Measurements from ENCODE around the gene TMEM266. TPM values are rescaled to one million over a fixed set of nuclear protein-coding genes. Genes with fewer than 3 reads are reported as not detected.

TMEM266 gene
- total RNA-seq, 5 donors from 2014 or later (not counting 1 experiment from before 2014, with no cell fraction given): 0.16 TPM; not detected in 4

DNA sequence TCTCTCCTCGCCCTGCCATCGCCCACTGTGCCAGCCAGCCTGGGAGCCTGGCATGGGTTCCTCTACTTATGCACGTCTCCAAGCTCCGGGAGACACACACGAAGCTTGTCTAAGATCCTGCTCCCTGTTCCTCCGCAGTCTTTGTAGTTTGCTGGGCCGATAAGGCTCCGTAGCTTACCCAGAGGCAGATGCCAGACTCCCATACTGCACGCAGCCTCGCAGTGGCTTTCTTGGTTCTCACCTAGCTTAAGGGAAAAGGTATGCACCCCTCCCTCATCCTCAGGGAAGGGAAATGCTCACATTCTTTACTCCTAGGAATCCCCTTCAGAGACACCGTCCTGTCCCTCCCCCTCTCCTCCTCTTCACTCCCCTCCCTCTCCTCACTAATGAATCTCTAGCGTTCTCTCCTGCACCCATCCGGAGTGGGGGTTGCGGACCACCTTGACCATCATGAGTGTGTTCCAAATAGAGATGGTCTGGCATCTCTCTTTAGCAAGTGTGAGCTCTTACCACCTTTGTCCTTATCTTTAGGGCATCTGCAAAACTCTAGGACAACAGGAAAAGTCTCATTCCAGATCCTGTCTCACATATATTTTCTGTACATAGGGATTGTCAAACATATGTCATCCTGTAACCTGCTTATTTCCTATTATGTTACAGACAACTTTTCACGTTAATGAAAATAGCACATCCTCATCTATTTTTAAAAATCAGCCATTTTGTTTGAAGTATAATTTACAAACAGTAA, 56.5 kb downstream of the TMEM266 start:
- no peaks in the 10 kb centered on the region for H3K4me1 ChIP-seq (ENCODE audit: control insufficient read depth in 1 of 2, extremely low read depth in 1 of 2, insufficient read depth in 2 of 2, low read length in 2 of 2)
- Mint-ChIP-seq H3K4me1 (no peaks in the 10 kb centered on the region), H3K27ac (no peak overlapping the region), H3K27me3 (peaks cover 20% of the 10 kb centered on the region in 2 donors), H3K4me3 (no peak overlapping the region), H3K9me3 (no peaks in the 10 kb centered on the region), H3K36me3 (no peaks in the 10 kb centered on the region)
- DNase-seq (no peak), ATAC-seq (replicated peaks in 1 of 4) (no peak)
- 71% methylated on average over 10 of the region's 15 CpGs for WGBS (ENCODE audit: insufficient coverage)
- POLR2A ChIA-PET: no interaction called here
- H3K9me3 ChIP-seq: no peaks in the 10 kb centered on the region
- H3K36me3 ChIP-seq (ENCODE audit: control insufficient read depth in 2 of 2, extremely low read depth in 1 of 2, insufficient read depth in 1 of 2, low read length in 1 of 2): no peaks in the 10 kb centered on the region
- no peak overlapping the region for H3K27ac ChIP-seq (ENCODE audit: low read length)
- CTCF ChIA-PET: no interaction called here
- no peak overlapping the region for H3K4me3 ChIP-seq (ENCODE audit: control insufficient read depth in 1 of 2, extremely low read depth in 1 of 2, low read length in 1 of 2)
- H3K27me3 ChIP-seq (replicated peaks in 1 of 2; ENCODE audit: control insufficient read depth in 2 of 2, extremely low read depth in 1 of 2, insufficient read depth in 2 of 2, low read length in 1 of 2): peaks cover 0 to 13% of the 10 kb centered on the region in 2 experiments

DNA sequence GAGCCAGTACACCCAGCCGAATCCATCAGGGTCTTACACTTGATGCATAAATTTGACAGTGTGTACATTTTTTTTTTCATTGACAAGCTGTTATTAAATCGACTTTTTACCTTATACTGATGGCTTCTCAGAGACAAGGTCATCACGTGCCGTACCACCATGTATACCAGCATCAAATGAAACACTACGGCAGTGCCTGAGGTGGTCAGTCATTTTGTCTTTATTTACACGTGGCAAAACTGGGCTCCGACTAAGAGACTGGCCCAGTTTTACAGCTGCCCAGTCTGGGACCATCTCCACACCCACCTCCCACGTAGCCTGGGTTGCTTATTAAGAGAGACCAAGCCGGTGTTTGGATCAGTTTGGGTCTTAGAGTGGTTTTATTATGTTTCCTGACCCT, 57.4 kb downstream of the TMEM266 start:
- H3K27ac Mint-ChIP-seq: no peak overlapping the region
- H3K4me1 Mint-ChIP-seq: no peaks in the 10 kb centered on the region
- Histone ChIP-seq H3K4me1 (ENCODE audit: control insufficient read depth in 1 of 2, extremely low read depth in 1 of 2, insufficient read depth in 2 of 2, low read length in 2 of 2) (no peaks in the 10 kb centered on the region), H3K27ac (ENCODE audit: low read length) (no peak overlapping the region), H3K9me3 (no peaks in the 10 kb centered on the region), H3K4me3 (ENCODE audit: control insufficient read depth in 1 of 2, extremely low read depth in 1 of 2, low read length in 1 of 2) (no peak overlapping the region), H3K27me3 (replicated peaks in 1 of 2; ENCODE audit: control insufficient read depth in 2 of 2, extremely low read depth in 1 of 2, insufficient read depth in 2 of 2, low read length in 1 of 2) (peaks cover 0 to 13% of the 10 kb centered on the region in 2 experiments), H3K36me3 (ENCODE audit: control insufficient read depth in 2 of 2, extremely low read depth in 1 of 2, insufficient read depth in 1 of 2, low read length in 1 of 2) (no peaks in the 10 kb centered on the region)
- no peak overlapping the region for H3K4me3 Mint-ChIP-seq
- peaks cover 14 to 15% of the 10 kb centered on the region in 2 donors for H3K27me3 Mint-ChIP-seq
- ChIA-PET POLR2A (no interaction called here), CTCF (interaction anchor here in 1 of 2 donors (0.6 kb wide), 1 partner anchor 134 kb away, joined by 5 read pairs; no protein-coding TSS in a partner anchor)
- H3K36me3 Mint-ChIP-seq: no peaks in the 10 kb centered on the region
- no peaks in the 10 kb centered on the region for H3K9me3 Mint-ChIP-seq
- WGBS (ENCODE audit: insufficient coverage): 90% methylated on average over 5 of the region's 9 CpGs
- ATAC-seq (replicated peaks in 1 of 4): no peak
- no peak for DNase-seq

DNA sequence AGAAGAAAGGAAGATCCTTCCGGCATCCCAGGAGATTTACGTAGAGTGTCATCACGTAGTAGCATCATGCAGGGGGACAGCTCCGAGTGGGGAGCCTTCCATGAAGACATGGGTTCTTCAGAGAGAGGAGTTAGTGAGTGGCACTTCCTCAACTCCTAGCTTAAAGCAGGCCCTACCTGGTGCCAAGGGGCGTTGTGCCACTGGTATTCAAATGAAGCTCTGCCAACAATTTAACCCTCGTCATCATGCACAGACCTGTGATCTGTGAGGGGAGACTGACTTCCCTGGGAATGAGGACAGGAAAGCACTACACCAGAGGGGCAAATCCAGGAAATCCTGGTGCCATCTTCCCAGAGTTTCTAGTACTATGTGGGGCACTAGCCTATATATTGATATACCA, 59.0 kb downstream of the TMEM266 start:
- H3K27me3 ChIP-seq (replicated peaks in 1 of 2; ENCODE audit: control insufficient read depth in 2 of 2, extremely low read depth in 1 of 2, insufficient read depth in 2 of 2, low read length in 1 of 2): peaks cover 0 to 13% of the 10 kb centered on the region in 2 experiments
- POLR2A ChIA-PET: no interaction called here
- H3K4me3 ChIP-seq (ENCODE audit: control insufficient read depth in 1 of 2, extremely low read depth in 1 of 2, low read length in 1 of 2): no peak overlapping the region
- CTCF ChIA-PET: no interaction called here
- no peak for ATAC-seq (replicated peaks in 1 of 4)
- Mint-ChIP-seq H3K27ac (no peak overlapping the region), H3K27me3 (peaks cover 15 to 24% of the 10 kb centered on the region in 2 donors), H3K36me3 (no peaks in the 10 kb centered on the region), H3K4me3 (no peak overlapping the region), H3K4me1 (no peaks in the 10 kb centered on the region), H3K9me3 (no peaks in the 10 kb centered on the region)
- H3K9me3 ChIP-seq: no peaks in the 10 kb centered on the region
- H3K36me3 ChIP-seq (ENCODE audit: control insufficient read depth in 2 of 2, extremely low read depth in 1 of 2, insufficient read depth in 1 of 2, low read length in 1 of 2): no peaks in the 10 kb centered on the region
- no peak for DNase-seq
- H3K4me1 ChIP-seq (ENCODE audit: control insufficient read depth in 1 of 2, extremely low read depth in 1 of 2, insufficient read depth in 2 of 2, low read length in 2 of 2): no peaks in the 10 kb centered on the region
- WGBS (ENCODE audit: insufficient coverage): no CpG with 5 or more reads among the region's 6 CpGs
- H3K27ac ChIP-seq (ENCODE audit: low read length): no peak overlapping the region

DNA sequence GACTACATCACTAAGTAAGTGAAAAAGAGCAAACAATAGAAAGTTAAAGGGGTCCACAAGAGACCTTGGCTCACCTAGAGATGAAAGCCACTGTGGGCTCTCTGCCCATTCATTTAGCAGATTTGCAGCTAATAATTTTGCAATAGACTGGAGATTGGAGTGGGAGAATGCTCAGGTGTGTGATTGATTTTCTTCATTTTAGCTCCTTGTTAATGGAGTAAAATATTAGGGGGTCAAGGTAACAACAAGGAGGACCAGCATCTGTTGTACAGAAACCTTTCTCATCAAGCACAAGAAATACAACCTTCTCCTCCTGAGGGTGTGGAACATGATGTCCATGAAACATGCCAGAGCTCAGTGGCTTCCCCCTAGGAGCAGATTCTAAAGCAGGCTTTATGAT, 63.2 kb downstream of the TMEM266 start:
- no peak for ATAC-seq (replicated peaks in 1 of 4)
- Histone ChIP-seq H3K4me1 (ENCODE audit: control insufficient read depth in 1 of 2, extremely low read depth in 1 of 2, insufficient read depth in 2 of 2, low read length in 2 of 2) (no peaks in the 10 kb centered on the region), H3K27me3 (replicated peaks in 1 of 2; ENCODE audit: control insufficient read depth in 2 of 2, extremely low read depth in 1 of 2, insufficient read depth in 2 of 2, low read length in 1 of 2) (peaks cover 0 to 8% of the 10 kb centered on the region in 2 experiments), H3K4me3 (ENCODE audit: control insufficient read depth in 1 of 2, extremely low read depth in 1 of 2, low read length in 1 of 2) (no peak overlapping the region), H3K36me3 (ENCODE audit: control insufficient read depth in 2 of 2, extremely low read depth in 1 of 2, insufficient read depth in 1 of 2, low read length in 1 of 2) (no peaks in the 10 kb centered on the region), H3K27ac (ENCODE audit: low read length) (no peak overlapping the region), H3K9me3 (no peaks in the 10 kb centered on the region)
- Mint-ChIP-seq H3K36me3 (no peaks in the 10 kb centered on the region), H3K27ac (no peak overlapping the region), H3K9me3 (no peaks in the 10 kb centered on the region), H3K4me1 (no peaks in the 10 kb centered on the region), H3K27me3 (peaks cover 11 to 23% of the 10 kb centered on the region in 2 donors), H3K4me3 (no peak overlapping the region)
- no peak for DNase-seq
- ChIA-PET POLR2A (no interaction called here), CTCF (no interaction called here)

DNA sequence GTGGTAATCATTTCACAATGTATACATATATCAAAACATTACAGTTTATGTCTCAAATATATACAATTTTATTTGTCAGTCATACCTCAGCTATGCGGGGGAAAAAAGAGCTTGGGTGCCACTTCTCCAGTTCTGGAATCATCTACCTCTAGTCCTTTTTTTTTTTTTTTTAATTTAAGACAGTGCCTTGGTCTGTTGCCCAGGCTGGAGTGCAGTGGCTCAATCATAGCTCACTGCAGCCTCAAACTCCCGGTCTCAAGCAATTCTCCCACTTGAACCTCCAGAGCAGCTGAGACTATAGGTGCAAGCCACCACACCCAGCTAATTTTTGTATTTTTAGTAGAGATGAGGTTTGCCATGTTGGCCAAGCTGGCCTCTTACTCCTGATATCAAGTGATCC, 67.4 kb downstream of the TMEM266 start:
- Histone ChIP-seq H3K36me3 (ENCODE audit: control insufficient read depth in 2 of 2, extremely low read depth in 1 of 2, insufficient read depth in 1 of 2, low read length in 1 of 2) (no peaks in the 10 kb centered on the region), H3K27ac (ENCODE audit: low read length) (no peak overlapping the region), H3K27me3 (replicated peaks in 1 of 2; ENCODE audit: control insufficient read depth in 2 of 2, extremely low read depth in 1 of 2, insufficient read depth in 2 of 2, low read length in 1 of 2) (peaks cover 0 to 8% of the 10 kb centered on the region in 2 experiments), H3K4me1 (ENCODE audit: control insufficient read depth in 1 of 2, extremely low read depth in 1 of 2, insufficient read depth in 2 of 2, low read length in 2 of 2) (no peaks in the 10 kb centered on the region), H3K9me3 (no peaks in the 10 kb centered on the region), H3K4me3 (ENCODE audit: control insufficient read depth in 1 of 2, extremely low read depth in 1 of 2, low read length in 1 of 2) (no peak overlapping the region)
- CTCF ChIA-PET: interaction anchor here in 1 of 2 donors (0.6 kb wide), 1 partner anchor 1062 kb away, joined by 3 read pairs; no protein-coding TSS in a partner anchor
- no CpG with 5 or more reads among the region's 2 CpGs for WGBS (ENCODE audit: insufficient coverage)
- Mint-ChIP-seq H3K9me3 (no peaks in the 10 kb centered on the region), H3K4me1 (no peaks in the 10 kb centered on the region), H3K36me3 (no peaks in the 10 kb centered on the region), H3K27me3 (peaks cover 21 to 32% of the 10 kb centered on the region in 2 donors), H3K27ac (no peak overlapping the region), H3K4me3 (no peak overlapping the region)
- no peak for ATAC-seq (replicated peaks in 1 of 4)
- POLR2A ChIA-PET: no interaction called here
- no peak for DNase-seq

DNA sequence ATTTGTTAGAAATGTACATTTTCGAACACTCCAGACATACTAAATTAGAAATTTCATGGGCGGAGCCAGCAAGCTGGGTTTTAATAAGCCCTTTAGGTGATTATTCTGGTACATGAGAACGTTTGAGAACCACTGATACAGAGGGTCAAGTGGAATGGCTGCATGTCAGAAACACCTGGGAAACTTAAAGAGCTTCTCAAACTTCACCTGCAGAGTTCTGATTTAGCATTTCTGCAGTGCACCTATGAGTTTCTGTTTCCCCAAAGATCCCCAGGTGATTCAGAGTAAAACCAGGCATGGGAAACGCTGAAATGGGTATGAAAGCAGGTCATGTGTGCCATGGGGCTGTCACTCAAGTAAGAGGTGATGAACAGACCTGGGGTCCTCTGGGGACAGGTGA, 68.1 kb downstream of the TMEM266 start:
- Histone ChIP-seq H3K27me3 (replicated peaks in 1 of 2; ENCODE audit: control insufficient read depth in 2 of 2, extremely low read depth in 1 of 2, insufficient read depth in 2 of 2, low read length in 1 of 2) (peaks cover 0 to 8% of the 10 kb centered on the region in 2 experiments), H3K9me3 (no peaks in the 10 kb centered on the region), H3K27ac (ENCODE audit: low read length) (no peak overlapping the region), H3K4me1 (ENCODE audit: control insufficient read depth in 1 of 2, extremely low read depth in 1 of 2, insufficient read depth in 2 of 2, low read length in 2 of 2) (no peaks in the 10 kb centered on the region), H3K36me3 (ENCODE audit: control insufficient read depth in 2 of 2, extremely low read depth in 1 of 2, insufficient read depth in 1 of 2, low read length in 1 of 2) (no peaks in the 10 kb centered on the region), H3K4me3 (ENCODE audit: control insufficient read depth in 1 of 2, extremely low read depth in 1 of 2, low read length in 1 of 2) (no peak overlapping the region)
- Mint-ChIP-seq H3K4me1 (no peaks in the 10 kb centered on the region), H3K27ac (no peak overlapping the region), H3K4me3 (no peak overlapping the region), H3K36me3 (no peaks in the 10 kb centered on the region), H3K27me3 (peaks cover 21 to 29% of the 10 kb centered on the region in 2 donors), H3K9me3 (no peaks in the 10 kb centered on the region)
- DNase-seq (no peak), ATAC-seq (replicated peaks in 1 of 4) (no peak)
- ChIA-PET POLR2A (no interaction called here), CTCF (no interaction called here)
- 44% methylated on average over 2 of the region's 4 CpGs for WGBS (ENCODE audit: insufficient coverage)
